Mammary epithelial cell (primary cell): ENCODE results near the gene LRRC3B.

Experiments
- CTCF ChIP-seq, 2 donors: IDR thresholded peaks in 1 of 2; conservative IDR thresholded peaks in 1 of 2; 2 replicates each; pipeline ENCODE4 v1.5.1; 2011 to 2012; ENCODE audit warnings: inconsistent platforms in 2 of 2, low read length in 2 of 2, mild to moderate bottlenecking in 2 of 2, control low read depth in 1 of 2, low read depth in 1 of 2; ENCODE audit not compliant: insufficient read depth in 1 of 2; ENCODE audit errors: extremely low read depth in 1 of 2
- EZH2 ChIP-seq: IDR thresholded peaks from 2 replicates; pipeline ENCODE4 v1.6.1; 2012; ENCODE audit warnings: low read length, inconsistent platforms, borderline replicate concordance

GRCh38 chr3:26757978-26758377, 135.4 kb downstream of the LRRC3B start:
- no peak for TF ChIP-seq EZH2
- no peak for TF ChIP-seq CTCF (conservative IDR thresholded peaks at IDR 0.05 in 1 of 2, IDR thresholded peaks at IDR 0.05 in 1 of 2; ENCODE audit: extremely low read depth in 1 of 2, insufficient read depth in 1 of 2, low read depth in 1 of 2, low read length in 2 of 2)
